Transverse colon (tissue), 4 donors: ENCODE measurements around the gene SEMA5B. TPM values are rescaled to one million over a fixed set of nuclear protein-coding genes. Genes with fewer than 3 reads are reported as not detected.

Experiments used
- DNase-seq: peaks from one replicate; pipeline ENCODE4 v3.0.0-alpha.2; 2019
- H3K27ac ChIP-seq, 4 donors: fragments of 200-600 bp; sonication (generic); 2 replicates each; pipeline ENCODE4 v1.5.1; 2016 to 2018; ENCODE audit warnings: inconsistent platforms in 4 of 4
- H3K27me3 ChIP-seq: fragments of 200-600 bp; sonication (generic); 2 replicates; pipeline ENCODE4 v1.5.1; 2017; ENCODE audit warnings: inconsistent platforms
- H3K36me3 ChIP-seq, 4 donors: fragments of 200-600 bp; sonication (generic); 2 replicates each; pipeline ENCODE4 v1.5.1; 2017 to 2019; ENCODE audit warnings: inconsistent platforms in 4 of 4
- H3K4me1 ChIP-seq, 4 donors: fragments of 200-600 bp; sonication (generic); 2 replicates each; pipeline ENCODE4 v1.5.1; 2017 to 2020; ENCODE audit warnings: inconsistent platforms in 4 of 4
- H3K4me3 ChIP-seq, 4 donors: fragments of 200-600 bp; sonication (generic); 1 replicate in 1 of 4; 2 replicates in 3 of 4; pipeline versions ENCODE4 v1.5.1 to v1.6.1; 2017 to 2019; ENCODE audit warnings: inconsistent platforms in 4 of 4
- H3K9me3 ChIP-seq, 2 donors: fragments of 200-600 bp; sonication (generic); 2 replicates each; pipeline ENCODE4 v1.5.1; 2017 to 2019; ENCODE audit warnings: inconsistent platforms in 2 of 2
- EP300 ChIP-seq: sonication (generic); formaldehyde crosslinking; IDR thresholded peaks from one replicate; pipeline ENCODE4 v1.6.1; 2017; ENCODE audit warnings: antibody characterized with exemption, low read depth
- POLR2A ChIP-seq: fragments of 450-650 bp; IDR thresholded peaks from one replicate; pipeline ENCODE4 v1.6.1; 2016; ENCODE audit warnings: antibody characterized with exemption, mild to moderate bottlenecking, moderate library complexity
- POLR2AphosphoS5 ChIP-seq, 3 donors: sonication (generic); formaldehyde crosslinking; IDR thresholded peaks; one replicate each; pipeline ENCODE4 v1.6.1; 2016; ENCODE audit warnings: antibody characterized with exemption in 3 of 3
- WGBS, 2 donors: methylation state at CpG; one replicate each; pipeline ENCODE4 v1.1.5; 2018; ENCODE audit warnings: low coverage in 1 of 2; 5-methylcytosine and 5-hydroxymethylcytosine counted together
- in situ Hi-C, 4 donors: fragments of 200-750 bp; cut with MboI; loops; one replicate each; pipeline versions ENCODE4 v1.15.0 to v1.15.1; 2017; ENCODE audit warnings: low sequenced_read_pairs in 3 of 4, low pct_ligation_motif_present in 1 of 4, low pct_unique_long_range_greater_than_20kb in 1 of 4
- intact Hi-C: fragments of 100-400 bp; cut with DNase I; formaldehyde crosslinking; loops from one replicate; pipeline ENCODE4 v1.15.1; 2023; ENCODE audit warnings: low total_unique reads
- total RNA-seq, 4 donors: library from RNA; depleted of rRNA; stranded (reverse); fragments of >200 nt; gene quantifications; one replicate each; pipeline ENCODE4 v1.1.0, GENCODE V29; 2016
- TF ChIP-seq, protein P1 (sequence below), 5 experiments: fragments of 200-600 bp in 3 of 5; fragments of 450-650 bp in 2 of 5; sonication (generic) in 3 of 5; IDR thresholded peaks; 1 replicate in 2 of 5; 2 replicates in 3 of 5; pipeline ENCODE4 v1.5.1; 2016 to 2017; ENCODE audit warnings: antibody characterized with exemption in 5 of 5, inconsistent platforms in 3 of 5, mild to moderate bottlenecking in 2 of 5, moderate library complexity in 1 of 5

Gene SEMA5B
- total RNA-seq, 4 donors from 2014 or later: 0.16 to 1.4 (median 0.27) TPM; not detected in 1

DNA sequence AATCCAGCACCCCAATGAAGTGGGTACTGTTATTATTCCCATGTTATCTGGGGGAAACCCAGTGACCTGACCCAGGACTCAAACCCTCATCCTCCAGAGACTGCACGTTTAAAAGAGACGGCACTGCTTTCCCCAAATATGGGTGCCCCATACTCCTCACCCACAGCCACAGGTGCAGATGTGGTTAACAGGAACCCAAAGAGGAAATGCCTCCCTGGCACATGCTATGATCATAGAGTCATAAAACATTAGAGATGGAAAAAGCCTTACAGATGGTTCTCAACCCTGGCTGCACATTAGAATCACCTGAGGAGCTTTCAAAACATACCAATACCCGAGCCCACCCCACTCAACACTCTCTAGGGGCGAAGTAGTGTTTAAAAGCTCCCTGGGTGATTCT is 111.5 kb downstream of the SEMA5B start:
- DNase-seq: no peak
- intact Hi-C loops: no loop called here
- in situ Hi-C loops: no loop called here

GRCh38 chr3:122915300-122916055 is 112.1 kb downstream of the SEMA5B start:
- 84% methylated on average over 17 of the region's 17 CpGs; no CpG with 5 or more reads in 1 of the 2 donors for WGBS, 2 donors
- intact Hi-C loops: no loop called here
- in situ Hi-C loops: no loop called here
- Histone ChIP-seq H3K9me3 (no peaks in the 10 kb centered on the region), H3K4me1 (no peaks in the 10 kb centered on the region), H3K4me3 (no peak overlapping the region), H3K27ac (no peak overlapping the region), H3K27me3 (peaks cover 35% of the 10 kb centered on the region), H3K36me3 (no peaks in the 10 kb centered on the region)
- no peak for DNase-seq
- TF ChIP-seq, protein P1, sequence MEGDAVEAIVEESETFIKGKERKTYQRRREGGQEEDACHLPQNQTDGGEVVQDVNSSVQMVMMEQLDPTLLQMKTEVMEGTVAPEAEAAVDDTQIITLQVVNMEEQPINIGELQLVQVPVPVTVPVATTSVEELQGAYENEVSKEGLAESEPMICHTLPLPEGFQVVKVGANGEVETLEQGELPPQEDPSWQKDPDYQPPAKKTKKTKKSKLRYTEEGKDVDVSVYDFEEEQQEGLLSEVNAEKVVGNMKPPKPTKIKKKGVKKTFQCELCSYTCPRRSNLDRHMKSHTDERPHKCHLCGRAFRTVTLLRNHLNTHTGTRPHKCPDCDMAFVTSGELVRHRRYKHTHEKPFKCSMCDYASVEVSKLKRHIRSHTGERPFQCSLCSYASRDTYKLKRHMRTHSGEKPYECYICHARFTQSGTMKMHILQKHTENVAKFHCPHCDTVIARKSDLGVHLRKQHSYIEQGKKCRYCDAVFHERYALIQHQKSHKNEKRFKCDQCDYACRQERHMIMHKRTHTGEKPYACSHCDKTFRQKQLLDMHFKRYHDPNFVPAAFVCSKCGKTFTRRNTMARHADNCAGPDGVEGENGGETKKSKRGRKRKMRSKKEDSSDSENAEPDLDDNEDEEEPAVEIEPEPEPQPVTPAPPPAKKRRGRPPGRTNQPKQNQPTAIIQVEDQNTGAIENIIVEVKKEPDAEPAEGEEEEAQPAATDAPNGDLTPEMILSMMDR (IDR thresholded peaks at IDR 0.05): no peak
- no peak for TF ChIP-seq POLR2AphosphoS5 (IDR thresholded peaks at IDR 0.05)
- TF ChIP-seq POLR2A: no peak
- no peak for TF ChIP-seq EP300

More for the DNA sequence above, 111.5 kb downstream of the SEMA5B start:
- TF ChIP-seq EP300: no peak
- TF ChIP-seq POLR2A: no peak
- TF ChIP-seq, protein P1 (IDR thresholded peaks at IDR 0.05): no peak
- no peak for TF ChIP-seq POLR2AphosphoS5 (IDR thresholded peaks at IDR 0.05)
- H3K4me3 ChIP-seq: no peak overlapping the region
- peaks cover 41% of the 10 kb centered on the region for H3K27me3 ChIP-seq
- H3K36me3 ChIP-seq: no peaks in the 10 kb centered on the region
- no peaks in the 10 kb centered on the region for H3K9me3 ChIP-seq
- H3K4me1 ChIP-seq: no peaks in the 10 kb centered on the region
- H3K27ac ChIP-seq: no peak overlapping the region
- WGBS, 2 donors: 62 to 69% methylated on average over 4 of the region's 4 CpGs

DNA sequence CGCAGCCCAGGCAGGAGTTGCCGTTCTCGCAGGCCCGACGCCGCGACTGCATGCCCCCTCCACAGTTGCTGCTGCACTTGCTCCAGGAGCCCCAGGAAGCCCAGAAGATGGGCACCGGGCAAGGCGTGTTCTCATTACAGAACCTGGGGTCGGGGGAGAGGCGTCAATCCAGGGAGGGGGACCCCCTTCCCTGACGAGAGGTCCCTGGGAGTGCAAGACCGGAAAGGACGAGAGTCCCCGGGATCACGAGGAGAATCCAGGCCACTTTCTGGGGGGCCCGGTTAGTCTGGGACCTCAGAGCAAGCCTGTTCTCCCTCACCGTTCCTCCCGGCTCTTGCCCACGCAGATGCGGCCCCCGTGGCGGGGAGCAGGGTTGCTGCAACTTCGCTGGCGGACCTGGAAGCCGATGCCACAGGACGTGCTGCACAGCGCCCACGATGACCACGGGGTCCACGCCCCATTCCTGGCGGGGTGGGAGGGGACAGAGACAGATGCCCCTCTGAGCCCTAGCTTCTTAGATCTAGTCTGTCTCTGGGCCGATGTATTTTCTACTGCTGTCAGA is 113.9 kb downstream of the SEMA5B start:
- Histone ChIP-seq H3K4me1 (no peaks in the 10 kb centered on the region), H3K4me3 (no peak overlapping the region), H3K27me3 (peaks cover 27% of the 10 kb centered on the region), H3K9me3 (no peaks in the 10 kb centered on the region), H3K36me3 (no peaks in the 10 kb centered on the region), H3K27ac (no peak overlapping the region)
- DNase-seq: no peak
- intact Hi-C loops (no loop called here), in situ Hi-C loops (no loop called here)
- WGBS, 2 donors: 83% methylated on average over 32 of the region's 33 CpGs; no CpG with 5 or more reads in 1 of the 2 donors
- TF ChIP-seq, protein P1 (IDR thresholded peaks at IDR 0.05): no peak
- no peak for TF ChIP-seq EP300
- no peak for TF ChIP-seq POLR2A
- TF ChIP-seq POLR2AphosphoS5 (IDR thresholded peaks at IDR 0.05): no peak

GRCh38 chr3:122912772-122913538 is 114.6 kb downstream of the SEMA5B start:
- intact Hi-C loops: no loop called here
- no peak for DNase-seq
- WGBS, 2 donors: 57% methylated on average over 36 of the region's 76 CpGs; no CpG with 5 or more reads in 1 of the 2 donors
- Histone ChIP-seq H3K4me1 (no peaks in the 10 kb centered on the region), H3K36me3 (no peaks in the 10 kb centered on the region), H3K4me3 (no peak overlapping the region), H3K27ac (no peak overlapping the region), H3K27me3 (peaks cover 27% of the 10 kb centered on the region), H3K9me3 (no peaks in the 10 kb centered on the region)
- in situ Hi-C loops: no loop called here
- TF ChIP-seq POLR2A (no peak), EP300 (no peak), POLR2AphosphoS5 (IDR thresholded peaks at IDR 0.05) (no peak)
- TF ChIP-seq, protein P1 (IDR thresholded peaks at IDR 0.05): no peak
